ENCODE data around the gene GP5.
A peak's percentile ranks its signal among the peaks of the same experiment; 100 is the strongest.

GP5 gene

GRCh38 chr3:194399166-194399565 lies at the start of gene GP5:
Gene GP5 (minus strand): TSS chr3:194399266. CDS start chr3:194398282, 984 bp downstream.
- DNase-seq (ENCODE audit: low spot score), result no peak

- no peak for DNase-seq (ENCODE audit: low spot score)
Observed at GRCh38 chr3:194447657-194448056, 48.6 kb upstream of the GP5 start.

- DNase-seq (ENCODE audit: low spot score), result no peak
Observed at GRCh38 chr3:194447161-194447560, 48.1 kb upstream of the GP5 start.

- no peak for DNase-seq (ENCODE audit: low spot score)
Observed at GRCh38 chr3:194446754-194447153, 47.7 kb upstream of the GP5 start.

GRCh38 chr3:194446172-194446571 lies 47.1 kb upstream of the GP5 start:
- no peak for DNase-seq (ENCODE audit: low spot score)

- no peak for DNase-seq (ENCODE audit: low spot score)
Observed at GRCh38 chr3:194443901-194444300, 44.8 kb upstream of the GP5 start.

- DNase-seq (ENCODE audit: low spot score), result no peak
Observed at GRCh38 chr3:194440756-194441155, 41.7 kb upstream of the GP5 start.

GRCh38 chr3:194439881-194440550 lies 41.0 kb upstream of the GP5 start:
- no peak for DNase-seq (ENCODE audit: low spot score)

- no peak for DNase-seq (ENCODE audit: low spot score)
Observed at GRCh38 chr3:194434503-194434902, 35.4 kb upstream of the GP5 start.

GRCh38 chr3:194431554-194431953 lies 32.5 kb upstream of the GP5 start:
- DNase-seq (ENCODE audit: low spot score), result no peak

- DNase-seq (ENCODE audit: low spot score), result no peak
Observed at GRCh38 chr3:194425399-194425798, 26.3 kb upstream of the GP5 start.

- DNase-seq (ENCODE audit: low spot score), result no peak
Observed at GRCh38 chr3:194424953-194425352, 25.9 kb upstream of the GP5 start.

- DNase-seq (ENCODE audit: low spot score), result no peak
Observed at GRCh38 chr3:194424373-194424772, 25.3 kb upstream of the GP5 start.

- no peak for DNase-seq (ENCODE audit: low spot score)
Observed at GRCh38 chr3:194423317-194423716, 24.3 kb upstream of the GP5 start.

GRCh38 chr3:194422188-194422587 lies 23.1 kb upstream of the GP5 start:
- DNase-seq (ENCODE audit: low spot score), result no peak

- DNase-seq (ENCODE audit: low spot score), result no peak
Observed at GRCh38 chr3:194418671-194419070, 19.6 kb upstream of the GP5 start.

GRCh38 chr3:194407423-194407822 lies 8.4 kb upstream of the GP5 start:
- DNase-seq (ENCODE audit: low spot score), result no peak

GRCh38 chr3:194405766-194406165 lies 6.7 kb upstream of the GP5 start:
- no peak for DNase-seq (ENCODE audit: low spot score)

- peak; percentile 66 for DNase-seq (ENCODE audit: low spot score)
Observed at GRCh38 chr3:194404365-194405140, 5.5 kb upstream of the GP5 start.

GRCh38 chr3:194401868-194402329 lies 2.8 kb upstream of the GP5 start:
- DNase-seq (ENCODE audit: low spot score), result no peak

GRCh38 chr3:194401346-194401745 lies 2.3 kb upstream of the GP5 start:
- DNase-seq (ENCODE audit: low spot score), result no peak

GRCh38 chr3:194399874-194400411 lies 877 bp upstream of the GP5 start:
- DNase-seq (ENCODE audit: low spot score), result no peak

GRCh38 chr3:194397757-194398312 lies 1.2 kb downstream of the GP5 start:
- no peak for DNase-seq (ENCODE audit: low spot score)

Measured in LoVo (cell line).